ENCODE data around the gene SLC7A7. TPM values are rescaled to one million over a fixed set of nuclear protein-coding genes. Genes with fewer than 3 reads are reported as not detected.

Gene SLC7A7
- total RNA-seq, 4 donors from 2014 or later: 52.0 to 72.3 (median 64.0) TPM

DNA sequence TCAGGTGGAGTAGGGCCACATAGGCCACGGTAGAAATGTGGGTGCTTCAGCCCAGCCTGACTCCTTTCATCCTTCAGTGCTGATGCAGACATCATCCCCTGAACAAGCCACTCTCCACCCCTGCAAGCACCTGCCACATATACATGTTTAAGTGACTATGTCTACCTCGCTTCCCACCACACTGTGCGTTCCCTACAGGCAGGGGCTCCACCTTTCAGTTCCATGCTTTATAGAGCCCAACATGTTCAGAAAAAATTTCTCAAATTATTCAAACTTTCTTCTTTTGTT lies 11.6 kb downstream of the SLC7A7 start:
- ATAC-seq (ENCODE audit: low FRiP score): no peak
- TF ChIP-seq, protein P1, sequence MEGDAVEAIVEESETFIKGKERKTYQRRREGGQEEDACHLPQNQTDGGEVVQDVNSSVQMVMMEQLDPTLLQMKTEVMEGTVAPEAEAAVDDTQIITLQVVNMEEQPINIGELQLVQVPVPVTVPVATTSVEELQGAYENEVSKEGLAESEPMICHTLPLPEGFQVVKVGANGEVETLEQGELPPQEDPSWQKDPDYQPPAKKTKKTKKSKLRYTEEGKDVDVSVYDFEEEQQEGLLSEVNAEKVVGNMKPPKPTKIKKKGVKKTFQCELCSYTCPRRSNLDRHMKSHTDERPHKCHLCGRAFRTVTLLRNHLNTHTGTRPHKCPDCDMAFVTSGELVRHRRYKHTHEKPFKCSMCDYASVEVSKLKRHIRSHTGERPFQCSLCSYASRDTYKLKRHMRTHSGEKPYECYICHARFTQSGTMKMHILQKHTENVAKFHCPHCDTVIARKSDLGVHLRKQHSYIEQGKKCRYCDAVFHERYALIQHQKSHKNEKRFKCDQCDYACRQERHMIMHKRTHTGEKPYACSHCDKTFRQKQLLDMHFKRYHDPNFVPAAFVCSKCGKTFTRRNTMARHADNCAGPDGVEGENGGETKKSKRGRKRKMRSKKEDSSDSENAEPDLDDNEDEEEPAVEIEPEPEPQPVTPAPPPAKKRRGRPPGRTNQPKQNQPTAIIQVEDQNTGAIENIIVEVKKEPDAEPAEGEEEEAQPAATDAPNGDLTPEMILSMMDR (IDR thresholded peaks at IDR 0.05): no peak
- DNase-seq (ENCODE audit: low spot score): no peak

DNA sequence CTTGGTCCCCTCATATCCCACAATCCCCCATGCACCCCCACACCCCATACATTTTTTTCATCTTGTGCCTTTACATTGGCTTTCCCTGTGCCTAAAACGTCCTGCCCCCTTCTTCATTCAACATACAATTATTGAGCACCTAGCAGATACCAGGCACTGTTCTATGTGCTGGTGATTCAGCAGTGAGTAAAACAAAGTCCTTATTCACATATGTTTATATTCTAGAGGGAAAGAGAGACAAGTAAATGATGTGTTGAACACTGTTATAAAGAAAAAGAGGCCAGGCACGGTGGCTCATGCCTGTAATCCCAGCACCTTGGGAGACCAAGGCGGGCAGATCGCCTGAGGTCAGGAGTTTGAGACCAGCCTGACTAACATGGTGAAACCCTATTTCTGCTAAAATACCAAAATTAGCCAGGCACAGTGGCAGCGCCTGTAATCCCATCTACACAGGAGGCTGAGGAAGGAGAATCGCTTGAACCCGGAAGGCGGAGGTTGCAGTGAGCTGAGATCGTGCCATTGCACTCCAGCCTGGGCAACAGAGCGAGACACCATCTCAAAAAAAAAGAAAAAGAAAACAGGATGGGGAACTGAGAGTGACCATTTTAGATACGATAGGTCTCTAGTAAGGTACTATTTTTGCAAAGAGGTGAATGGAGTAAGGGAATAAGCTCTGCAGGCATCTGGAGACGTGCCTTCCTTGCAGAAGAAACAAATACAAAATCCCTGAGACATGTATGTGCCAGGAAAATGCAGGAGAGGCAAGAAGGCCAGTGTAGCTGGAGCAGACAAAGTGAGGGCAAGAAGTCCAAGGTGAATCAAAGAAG lies 12.2 kb downstream of the SLC7A7 start:
- DNase-seq (ENCODE audit: low spot score) (no peak), ATAC-seq (ENCODE audit: low FRiP score) (no peak)
- TF ChIP-seq, protein P1 (IDR thresholded peaks at IDR 0.05): no peak

DNA sequence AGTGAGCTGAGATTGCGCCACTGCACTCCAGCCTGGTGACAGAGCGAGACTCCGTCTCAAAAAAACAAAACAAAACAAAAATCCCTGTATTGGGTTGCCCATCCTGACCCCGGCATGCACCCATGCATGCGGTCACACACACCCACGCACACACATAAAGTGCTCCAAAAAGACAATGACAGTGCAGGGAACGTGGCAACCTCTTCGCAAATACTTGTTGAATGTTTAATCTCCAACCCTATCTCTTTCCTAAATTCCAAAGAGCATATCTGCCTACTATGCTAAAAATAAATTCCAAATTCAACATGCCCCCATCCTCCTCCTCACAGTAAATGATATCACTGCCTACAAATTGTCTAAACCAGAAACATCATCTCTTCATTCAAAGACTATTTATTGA lies 13.5 kb downstream of the SLC7A7 start:
- ATAC-seq (ENCODE audit: low FRiP score): no peak

DNA sequence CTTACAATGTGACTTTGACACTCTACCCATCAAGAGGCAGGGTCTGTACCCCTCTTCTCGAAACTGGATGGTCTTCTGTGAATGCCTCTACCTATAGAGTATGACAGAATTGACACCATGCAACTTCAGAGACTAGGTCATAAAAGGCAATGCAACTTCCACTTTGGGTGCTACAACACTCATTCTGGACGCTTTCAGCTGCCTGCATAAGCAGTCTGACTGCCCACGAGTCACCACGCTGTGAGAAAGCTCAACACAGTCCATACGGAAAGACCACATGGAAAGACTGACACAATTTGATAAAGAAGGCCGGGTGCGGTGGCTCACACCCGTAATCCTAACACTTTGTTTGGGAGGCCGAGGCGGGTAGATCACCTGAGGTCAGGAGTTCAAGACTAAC lies 14.9 kb downstream of the SLC7A7 start:
- TF ChIP-seq, protein P1 (IDR thresholded peaks at IDR 0.05): no peak
- no peak for ATAC-seq (ENCODE audit: low FRiP score)
- DNase-seq (ENCODE audit: low spot score): no peak

More for the DNA sequence above, 13.5 kb downstream of the SLC7A7 start:
- DNase-seq (ENCODE audit: low spot score): no peak
- TF ChIP-seq, protein P1 (IDR thresholded peaks at IDR 0.05): no peak

- DNase-seq (ENCODE audit: low spot score) (no peak), ATAC-seq (ENCODE audit: low FRiP score) (no peak)
- TF ChIP-seq, protein P1 (IDR thresholded peaks at IDR 0.05): no peak
These were observed 16.7 kb downstream of the SLC7A7 start for GRCh38 chr14:22798528-22798927.

GRCh38 chr14:22797017-22797917 lies 18.0 kb downstream of the SLC7A7 start:
- TF ChIP-seq, protein P1 (IDR thresholded peaks at IDR 0.05): no peak
- ATAC-seq (ENCODE audit: low FRiP score) (no peak), DNase-seq (ENCODE audit: low spot score) (no peak)
